K562 (cell line): Measurements from ENCODE around the gene PRDX2. TPM values are rescaled to one million over a fixed set of nuclear protein-coding genes. Genes with fewer than 3 reads are reported as not detected.

Source experiments
- HNRNPLL ChIP-seq: fragments of 200-400 bp; formaldehyde crosslinking; IDR thresholded peaks from 2 replicates; pipeline ENCODE4 v1.6.1; 2017; ENCODE audit warnings: low read length, low read depth, mild to moderate bottlenecking; ENCODE audit not compliant: poor library complexity, severe bottlenecking
- MXI1 ChIP-seq: IDR thresholded peaks from 2 replicates; pipeline ENCODE4 v1.6.1; 2011; ENCODE audit warnings: low read depth, mild to moderate bottlenecking, improper control_type of control experiment, low read length
- MYC ChIP-seq, 2 experiments: fragments of 250-450 bp in 1 of 2; sonication (Bioruptor Pico) in 1 of 2; IDR thresholded peaks; 2 replicates each; pipeline versions ENCODE4 v1.5.1 to v1.6.1; 2012 to 2021; ENCODE audit warnings: low read depth in 2 of 2, borderline replicate concordance in 1 of 2, improper control_type of control experiment in 1 of 2, low read length in 1 of 2, mild to moderate bottlenecking in 1 of 2, moderate library complexity in 1 of 2
- ZNF239 ChIP-seq: fragments of 250-450 bp; sonication (Bioruptor Pico); IDR thresholded peaks from 2 replicates; pipeline ENCODE4 v1.4.0; 2020; ENCODE audit warnings: mild to moderate bottlenecking
- polyA plus RNA-seq, 8 experiments: library from polyadenylated mRNA; depleted of rRNA in 4 of 8; stranded (reverse) in 5 of 8; unstranded in 3 of 8; fragments of >200 nt; fragmentation: Nextera tagmentation in 2 of 8; fragmentation: Illumina TruSeq in 1 of 8; extraction: Ambion mirVana in 2 of 8; extraction: Trizol in 1 of 8; gene quantifications; 2 replicates each; pipeline versions ENCODE4 v1.2.1 to v1.2.3, GENCODE V29; 2011 to 2014; ENCODE audit warnings: inconsistent platforms in 1 of 8, missing spikeins in 1 of 8
- total RNA-seq, 7 experiments: library from RNA; depleted of rRNA in 6 of 7; stranded (reverse); fragments of >200 nt in 6 of 7; fragmentation: Illumina TruSeq in 2 of 7; extraction: Trizol in 2 of 7; gene quantifications; 2 replicates each; pipeline versions ENCODE4 v1.2.1 to v1.2.3, GENCODE V29; 2011 to 2021; ENCODE audit warnings: low replicate concordance in 1 of 7
- TF ChIP-seq, protein P1 (sequence below): fragments of 250-450 bp; sonication (Bioruptor Pico); IDR thresholded peaks from 2 replicates; pipeline ENCODE4 v1.4.0; 2020
- TF ChIP-seq, protein P2 (sequence below): fragments of 250-450 bp; sonication (Bioruptor Pico); IDR thresholded peaks from 2 replicates; pipeline ENCODE4 v1.5.0; 2020; ENCODE audit warnings: mild to moderate bottlenecking, borderline replicate concordance
- TF ChIP-seq, protein P3 (sequence below): fragments of 450-650 bp; IDR thresholded peaks from 2 replicates; pipeline ENCODE4 v1.6.1; 2016; ENCODE audit warnings: borderline replicate concordance
- TF ChIP-seq, protein P4 (sequence below): fragments of 250-450 bp; sonication (Bioruptor Pico); IDR thresholded peaks from 2 replicates; pipeline ENCODE4 v1.8.0; 2022; ENCODE audit warnings: inconsistent platforms, mild to moderate bottlenecking, moderate library complexity, borderline replicate concordance
- TF ChIP-seq, protein P5 (sequence below): fragments of 450-650 bp; IDR thresholded peaks from 2 replicates; pipeline ENCODE4 v1.7.1; 2018; ENCODE audit warnings: mild to moderate bottlenecking, low read depth; ENCODE audit not compliant: partially characterized antibody

Gene PRDX2
- total and polyA plus RNA-seq, 9 of the 15 experiments (the other 6 are each of a cell fraction or from before 2014, with no cell fraction given): 206 to 1,183 (median 415) TPM

DNA sequence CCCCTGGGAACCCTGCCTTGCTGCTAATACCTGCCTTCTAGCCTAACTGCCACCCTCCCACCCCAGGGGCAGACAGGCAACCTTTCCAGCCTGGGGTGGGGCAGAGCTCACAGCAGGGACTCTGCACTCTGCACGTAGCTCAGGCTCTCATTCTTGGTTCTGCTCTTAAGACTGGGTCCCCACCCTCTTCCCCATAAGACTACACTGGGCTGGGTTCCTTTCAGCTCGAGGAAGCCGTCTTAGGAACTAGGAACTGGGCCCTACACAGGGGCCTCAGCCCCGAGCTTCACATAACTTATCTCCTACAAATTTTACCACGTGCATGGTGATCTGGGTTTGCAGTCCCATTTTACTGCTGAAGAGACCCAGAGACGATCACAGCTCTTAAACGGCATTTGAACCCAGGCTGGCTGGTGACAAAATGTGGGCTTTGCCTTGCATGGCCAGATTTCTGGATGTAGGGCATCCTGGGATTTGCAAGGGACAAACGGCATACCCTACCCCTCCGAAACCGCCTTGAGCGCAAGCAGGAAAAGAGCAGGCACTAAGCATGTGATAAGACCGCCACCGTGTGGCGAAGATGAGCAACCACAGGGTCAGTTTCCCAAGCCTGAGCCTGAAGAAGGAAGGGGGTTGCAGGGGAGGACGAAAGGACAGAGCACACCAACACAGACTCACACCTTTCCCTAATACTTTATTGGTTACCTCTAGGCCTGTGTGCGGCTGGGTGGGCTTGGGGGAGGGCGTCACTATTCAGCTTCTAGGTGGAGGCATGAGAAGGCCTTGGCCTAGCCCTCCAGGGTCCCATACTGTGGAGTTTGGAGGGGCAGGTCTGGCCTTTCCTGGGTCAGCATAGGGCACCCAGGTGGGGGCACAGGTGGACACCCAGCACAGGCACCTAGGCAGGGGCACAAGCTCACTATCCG, 5.2 kb downstream of the PRDX2 start (continued):
- TF ChIP-seq, protein P1, sequence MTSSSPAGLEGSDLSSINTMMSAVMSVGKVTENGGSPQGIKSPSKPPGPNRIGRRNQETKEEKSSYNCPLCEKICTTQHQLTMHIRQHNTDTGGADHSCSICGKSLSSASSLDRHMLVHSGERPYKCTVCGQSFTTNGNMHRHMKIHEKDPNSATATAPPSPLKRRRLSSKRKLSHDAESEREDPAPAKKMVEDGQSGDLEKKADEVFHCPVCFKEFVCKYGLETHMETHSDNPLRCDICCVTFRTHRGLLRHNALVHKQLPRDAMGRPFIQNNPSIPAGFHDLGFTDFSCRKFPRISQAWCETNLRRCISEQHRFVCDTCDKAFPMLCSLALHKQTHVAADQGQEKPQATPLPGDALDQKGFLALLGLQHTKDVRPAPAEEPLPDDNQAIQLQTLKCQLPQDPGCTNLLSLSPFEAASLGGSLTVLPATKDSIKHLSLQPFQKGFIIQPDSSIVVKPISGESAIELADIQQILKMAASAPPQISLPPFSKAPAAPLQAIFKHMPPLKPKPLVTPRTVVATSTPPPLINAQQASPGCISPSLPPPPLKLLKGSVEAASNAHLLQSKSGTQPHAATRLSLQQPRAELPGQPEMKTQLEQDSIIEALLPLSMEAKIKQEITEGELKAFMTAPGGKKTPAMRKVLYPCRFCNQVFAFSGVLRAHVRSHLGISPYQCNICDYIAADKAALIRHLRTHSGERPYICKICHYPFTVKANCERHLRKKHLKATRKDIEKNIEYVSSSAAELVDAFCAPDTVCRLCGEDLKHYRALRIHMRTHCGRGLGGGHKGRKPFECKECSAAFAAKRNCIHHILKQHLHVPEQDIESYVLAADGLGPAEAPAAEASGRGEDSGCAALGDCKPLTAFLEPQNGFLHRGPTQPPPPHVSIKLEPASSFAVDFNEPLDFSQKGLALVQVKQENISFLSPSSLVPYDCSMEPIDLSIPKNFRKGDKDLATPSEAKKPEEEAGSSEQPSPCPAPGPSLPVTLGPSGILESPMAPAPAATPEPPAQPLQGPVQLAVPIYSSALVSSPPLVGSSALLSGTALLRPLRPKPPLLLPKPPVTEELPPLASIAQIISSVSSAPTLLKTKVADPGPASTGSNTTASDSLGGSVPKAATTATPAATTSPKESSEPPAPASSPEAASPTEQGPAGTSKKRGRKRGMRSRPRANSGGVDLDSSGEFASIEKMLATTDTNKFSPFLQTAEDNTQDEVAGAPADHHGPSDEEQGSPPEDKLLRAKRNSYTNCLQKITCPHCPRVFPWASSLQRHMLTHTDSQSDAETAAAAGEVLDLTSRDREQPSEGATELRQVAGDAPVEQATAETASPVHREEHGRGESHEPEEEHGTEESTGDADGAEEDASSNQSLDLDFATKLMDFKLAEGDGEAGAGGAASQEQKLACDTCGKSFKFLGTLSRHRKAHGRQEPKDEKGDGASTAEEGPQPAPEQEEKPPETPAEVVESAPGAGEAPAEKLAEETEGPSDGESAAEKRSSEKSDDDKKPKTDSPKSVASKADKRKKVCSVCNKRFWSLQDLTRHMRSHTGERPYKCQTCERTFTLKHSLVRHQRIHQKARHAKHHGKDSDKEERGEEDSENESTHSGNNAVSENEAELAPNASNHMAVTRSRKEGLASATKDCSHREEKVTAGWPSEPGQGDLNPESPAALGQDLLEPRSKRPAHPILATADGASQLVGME: no peak
- no peak; the same call in 1 of the 2 replicates for TF ChIP-seq ZNF239
- TF ChIP-seq HNRNPLL: peak; percentile 35
- TF ChIP-seq, protein P2, sequence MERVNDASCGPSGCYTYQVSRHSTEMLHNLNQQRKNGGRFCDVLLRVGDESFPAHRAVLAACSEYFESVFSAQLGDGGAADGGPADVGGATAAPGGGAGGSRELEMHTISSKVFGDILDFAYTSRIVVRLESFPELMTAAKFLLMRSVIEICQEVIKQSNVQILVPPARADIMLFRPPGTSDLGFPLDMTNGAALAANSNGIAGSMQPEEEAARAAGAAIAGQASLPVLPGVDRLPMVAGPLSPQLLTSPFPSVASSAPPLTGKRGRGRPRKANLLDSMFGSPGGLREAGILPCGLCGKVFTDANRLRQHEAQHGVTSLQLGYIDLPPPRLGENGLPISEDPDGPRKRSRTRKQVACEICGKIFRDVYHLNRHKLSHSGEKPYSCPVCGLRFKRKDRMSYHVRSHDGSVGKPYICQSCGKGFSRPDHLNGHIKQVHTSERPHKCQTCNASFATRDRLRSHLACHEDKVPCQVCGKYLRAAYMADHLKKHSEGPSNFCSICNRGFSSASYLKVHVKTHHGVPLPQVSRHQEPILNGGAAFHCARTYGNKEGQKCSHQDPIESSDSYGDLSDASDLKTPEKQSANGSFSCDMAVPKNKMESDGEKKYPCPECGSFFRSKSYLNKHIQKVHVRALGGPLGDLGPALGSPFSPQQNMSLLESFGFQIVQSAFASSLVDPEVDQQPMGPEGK (CRISPR knock-in tag): no peak
- TF ChIP-seq MXI1: 0 out of 2 replicates have a peak, but pooled peaks have one; percentile 43
- TF ChIP-seq, protein P3, sequence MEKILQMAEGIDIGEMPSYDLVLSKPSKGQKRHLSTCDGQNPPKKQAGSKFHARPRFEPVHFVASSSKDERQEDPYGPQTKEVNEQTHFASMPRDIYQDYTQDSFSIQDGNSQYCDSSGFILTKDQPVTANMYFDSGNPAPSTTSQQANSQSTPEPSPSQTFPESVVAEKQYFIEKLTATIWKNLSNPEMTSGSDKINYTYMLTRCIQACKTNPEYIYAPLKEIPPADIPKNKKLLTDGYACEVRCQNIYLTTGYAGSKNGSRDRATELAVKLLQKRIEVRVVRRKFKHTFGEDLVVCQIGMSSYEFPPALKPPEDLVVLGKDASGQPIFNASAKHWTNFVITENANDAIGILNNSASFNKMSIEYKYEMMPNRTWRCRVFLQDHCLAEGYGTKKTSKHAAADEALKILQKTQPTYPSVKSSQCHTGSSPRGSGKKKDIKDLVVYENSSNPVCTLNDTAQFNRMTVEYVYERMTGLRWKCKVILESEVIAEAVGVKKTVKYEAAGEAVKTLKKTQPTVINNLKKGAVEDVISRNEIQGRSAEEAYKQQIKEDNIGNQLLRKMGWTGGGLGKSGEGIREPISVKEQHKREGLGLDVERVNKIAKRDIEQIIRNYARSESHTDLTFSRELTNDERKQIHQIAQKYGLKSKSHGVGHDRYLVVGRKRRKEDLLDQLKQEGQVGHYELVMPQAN: 0 out of 2 replicates have a peak, but pooled peaks have one; percentile 34
- TF ChIP-seq, protein P4, sequence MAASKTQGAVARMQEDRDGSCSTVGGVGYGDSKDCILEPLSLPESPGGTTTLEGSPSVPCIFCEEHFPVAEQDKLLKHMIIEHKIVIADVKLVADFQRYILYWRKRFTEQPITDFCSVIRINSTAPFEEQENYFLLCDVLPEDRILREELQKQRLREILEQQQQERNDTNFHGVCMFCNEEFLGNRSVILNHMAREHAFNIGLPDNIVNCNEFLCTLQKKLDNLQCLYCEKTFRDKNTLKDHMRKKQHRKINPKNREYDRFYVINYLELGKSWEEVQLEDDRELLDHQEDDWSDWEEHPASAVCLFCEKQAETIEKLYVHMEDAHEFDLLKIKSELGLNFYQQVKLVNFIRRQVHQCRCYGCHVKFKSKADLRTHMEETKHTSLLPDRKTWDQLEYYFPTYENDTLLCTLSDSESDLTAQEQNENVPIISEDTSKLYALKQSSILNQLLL (CRISPR knock-in tag): no peak
- TF ChIP-seq MYC (IDR thresholded peaks at IDR 0.05; ENCODE audit: low read depth, low read length): peak; percentile 57
- TF ChIP-seq MYC (CRISPR knock-in tag; IDR thresholded peaks at IDR 0.05; ENCODE audit: borderline replicate concordance, low read depth): no peak
- TF ChIP-seq, protein P5, sequence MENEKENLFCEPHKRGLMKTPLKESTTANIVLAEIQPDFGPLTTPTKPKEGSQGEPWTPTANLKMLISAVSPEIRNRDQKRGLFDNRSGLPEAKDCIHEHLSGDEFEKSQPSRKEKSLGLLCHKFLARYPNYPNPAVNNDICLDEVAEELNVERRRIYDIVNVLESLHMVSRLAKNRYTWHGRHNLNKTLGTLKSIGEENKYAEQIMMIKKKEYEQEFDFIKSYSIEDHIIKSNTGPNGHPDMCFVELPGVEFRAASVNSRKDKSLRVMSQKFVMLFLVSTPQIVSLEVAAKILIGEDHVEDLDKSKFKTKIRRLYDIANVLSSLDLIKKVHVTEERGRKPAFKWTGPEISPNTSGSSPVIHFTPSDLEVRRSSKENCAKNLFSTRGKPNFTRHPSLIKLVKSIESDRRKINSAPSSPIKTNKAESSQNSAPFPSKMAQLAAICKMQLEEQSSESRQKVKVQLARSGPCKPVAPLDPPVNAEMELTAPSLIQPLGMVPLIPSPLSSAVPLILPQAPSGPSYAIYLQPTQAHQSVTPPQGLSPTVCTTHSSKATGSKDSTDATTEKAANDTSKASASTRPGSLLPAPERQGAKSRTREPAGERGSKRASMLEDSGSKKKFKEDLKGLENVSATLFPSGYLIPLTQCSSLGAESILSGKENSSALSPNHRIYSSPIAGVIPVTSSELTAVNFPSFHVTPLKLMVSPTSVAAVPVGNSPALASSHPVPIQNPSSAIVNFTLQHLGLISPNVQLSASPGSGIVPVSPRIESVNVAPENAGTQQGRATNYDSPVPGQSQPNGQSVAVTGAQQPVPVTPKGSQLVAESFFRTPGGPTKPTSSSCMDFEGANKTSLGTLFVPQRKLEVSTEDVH: peak; percentile 67
